Measurements from ENCODE around the gene CDH13. TPM values are rescaled to one million over a fixed set of nuclear protein-coding genes. Genes with fewer than 3 reads are reported as not detected.

The CDH13 gene
- total and polyA plus RNA-seq, 2 experiments from 2014 or later = 2.9 to 4.8 TPM

DNA sequence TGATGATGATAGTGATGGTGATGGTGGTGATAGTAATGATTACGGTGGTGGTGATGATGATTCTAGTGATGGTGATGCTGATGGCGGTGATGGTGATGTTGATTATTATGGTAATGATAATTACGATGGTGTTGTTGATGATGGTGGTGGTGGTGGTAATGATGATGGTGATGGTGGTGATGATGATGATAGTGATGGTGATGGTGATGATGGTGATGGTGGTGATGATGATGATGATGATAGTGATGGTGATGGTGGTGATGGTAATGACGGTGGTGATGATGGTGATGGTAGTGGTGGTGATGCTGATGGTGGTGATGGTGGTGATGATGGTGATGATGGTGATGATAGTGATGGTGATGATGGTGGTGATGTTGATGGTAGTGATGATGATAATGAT lies 370.0 kb downstream of the CDH13 start:
- Histone ChIP-seq H3K9me3 (ENCODE audit: low read depth) (no peaks in the 10 kb centered on the region), H3K36me3 (no peaks in the 10 kb centered on the region), H3K27ac (no peak overlapping the region), H3K4me3 (no peak overlapping the region), H3K27me3 (no peaks in the 10 kb centered on the region), H3K4me1 (ENCODE audit: low read depth) (no peaks in the 10 kb centered on the region)
- TF ChIP-seq, protein P1, sequence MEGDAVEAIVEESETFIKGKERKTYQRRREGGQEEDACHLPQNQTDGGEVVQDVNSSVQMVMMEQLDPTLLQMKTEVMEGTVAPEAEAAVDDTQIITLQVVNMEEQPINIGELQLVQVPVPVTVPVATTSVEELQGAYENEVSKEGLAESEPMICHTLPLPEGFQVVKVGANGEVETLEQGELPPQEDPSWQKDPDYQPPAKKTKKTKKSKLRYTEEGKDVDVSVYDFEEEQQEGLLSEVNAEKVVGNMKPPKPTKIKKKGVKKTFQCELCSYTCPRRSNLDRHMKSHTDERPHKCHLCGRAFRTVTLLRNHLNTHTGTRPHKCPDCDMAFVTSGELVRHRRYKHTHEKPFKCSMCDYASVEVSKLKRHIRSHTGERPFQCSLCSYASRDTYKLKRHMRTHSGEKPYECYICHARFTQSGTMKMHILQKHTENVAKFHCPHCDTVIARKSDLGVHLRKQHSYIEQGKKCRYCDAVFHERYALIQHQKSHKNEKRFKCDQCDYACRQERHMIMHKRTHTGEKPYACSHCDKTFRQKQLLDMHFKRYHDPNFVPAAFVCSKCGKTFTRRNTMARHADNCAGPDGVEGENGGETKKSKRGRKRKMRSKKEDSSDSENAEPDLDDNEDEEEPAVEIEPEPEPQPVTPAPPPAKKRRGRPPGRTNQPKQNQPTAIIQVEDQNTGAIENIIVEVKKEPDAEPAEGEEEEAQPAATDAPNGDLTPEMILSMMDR (IDR thresholded peaks at IDR 0.05; ENCODE audit: low read depth, low read length) = no peak
- DNase-seq (ENCODE audit: low read depth in 1 of 2, low spot score in 1 of 2) = no peak

DNA sequence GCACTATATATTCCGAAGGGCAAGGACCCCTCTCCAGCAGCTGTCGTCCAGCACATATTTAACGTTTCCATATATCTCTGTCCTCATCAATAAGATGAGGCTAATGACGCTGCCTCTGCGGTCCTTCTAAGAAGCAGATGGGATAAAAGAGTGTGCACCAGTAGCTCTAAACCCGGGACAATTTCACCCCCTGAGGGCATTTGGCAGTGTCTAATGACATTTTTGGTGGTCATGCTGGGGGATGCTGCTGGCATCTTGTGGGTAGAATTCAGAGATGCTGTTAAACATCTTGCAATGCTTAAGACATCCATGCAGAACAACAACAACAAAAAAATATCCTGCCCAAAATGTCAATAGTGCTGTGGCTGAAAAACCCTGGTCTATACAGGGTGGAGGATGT lies 372.9 kb downstream of the CDH13 start:
- Histone ChIP-seq H3K4me1 (ENCODE audit: low read depth) (no peaks in the 10 kb centered on the region), H3K4me3 (no peak overlapping the region), H3K27ac (no peak overlapping the region), H3K9me3 (ENCODE audit: low read depth) (no peaks in the 10 kb centered on the region), H3K27me3 (no peaks in the 10 kb centered on the region), H3K36me3 (no peaks in the 10 kb centered on the region)
- TF ChIP-seq, protein P1 (IDR thresholded peaks at IDR 0.05; ENCODE audit: low read depth, low read length) = no peak
- DNase-seq (ENCODE audit: low read depth in 1 of 2, low spot score in 1 of 2) = no peak

DNA sequence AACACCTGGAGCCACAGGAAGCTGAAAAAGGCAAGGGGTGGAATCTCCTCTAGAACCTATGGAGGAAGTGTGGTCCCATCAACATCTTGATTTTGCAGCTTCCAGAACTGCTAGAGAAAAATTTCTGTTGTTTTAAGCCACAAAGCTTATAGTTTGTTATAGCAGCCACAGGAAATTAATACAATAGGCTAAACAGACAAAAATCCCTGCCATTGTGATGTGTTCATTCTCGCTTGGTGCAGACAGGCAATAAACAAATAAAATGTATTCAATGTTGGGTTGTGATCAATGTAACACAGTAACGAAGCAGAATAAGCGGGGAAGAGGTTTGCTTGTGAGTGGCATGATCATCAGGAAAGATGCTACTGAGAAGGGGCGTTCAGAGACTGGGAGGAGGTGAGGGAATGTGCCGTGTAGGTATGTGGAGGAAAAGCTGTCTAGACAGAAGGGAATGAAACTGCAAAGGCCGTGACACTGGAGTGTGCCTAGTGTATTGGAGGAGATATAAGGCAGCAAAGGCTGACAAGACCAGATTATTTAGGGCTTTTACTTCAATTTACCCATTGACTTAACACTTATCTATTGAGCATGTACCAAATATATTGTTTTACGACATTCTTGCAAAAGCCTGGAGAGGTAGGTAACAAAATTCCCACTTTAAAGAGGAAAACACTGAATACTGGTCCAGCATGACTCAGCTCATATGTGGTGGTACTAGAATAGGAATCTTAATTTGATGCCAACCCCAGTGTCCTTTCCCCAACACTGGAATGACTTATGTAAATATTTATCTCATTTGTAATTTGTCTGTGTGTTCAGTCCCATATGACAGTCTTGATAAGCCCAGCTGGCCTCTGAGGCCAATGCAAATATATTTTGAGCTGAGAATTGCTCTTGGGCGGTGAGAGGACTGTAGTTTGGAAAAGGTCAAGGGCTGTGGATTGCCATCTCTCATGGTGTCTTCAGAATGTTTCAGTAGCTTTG lies 375.9 kb downstream of the CDH13 start:
- Histone ChIP-seq H3K4me1 (ENCODE audit: low read depth) (no peaks in the 10 kb centered on the region), H3K27ac (no peak overlapping the region), H3K4me3 (no peak overlapping the region), H3K9me3 (ENCODE audit: low read depth) (no peaks in the 10 kb centered on the region), H3K36me3 (no peaks in the 10 kb centered on the region), H3K27me3 (no peaks in the 10 kb centered on the region)
- TF ChIP-seq, protein P1 (IDR thresholded peaks at IDR 0.05; ENCODE audit: low read depth, low read length) = no peak
- peak in 1 of 2 donors; percentile 32 for DNase-seq (ENCODE audit: low read depth in 1 of 2, low spot score in 1 of 2)

DNA sequence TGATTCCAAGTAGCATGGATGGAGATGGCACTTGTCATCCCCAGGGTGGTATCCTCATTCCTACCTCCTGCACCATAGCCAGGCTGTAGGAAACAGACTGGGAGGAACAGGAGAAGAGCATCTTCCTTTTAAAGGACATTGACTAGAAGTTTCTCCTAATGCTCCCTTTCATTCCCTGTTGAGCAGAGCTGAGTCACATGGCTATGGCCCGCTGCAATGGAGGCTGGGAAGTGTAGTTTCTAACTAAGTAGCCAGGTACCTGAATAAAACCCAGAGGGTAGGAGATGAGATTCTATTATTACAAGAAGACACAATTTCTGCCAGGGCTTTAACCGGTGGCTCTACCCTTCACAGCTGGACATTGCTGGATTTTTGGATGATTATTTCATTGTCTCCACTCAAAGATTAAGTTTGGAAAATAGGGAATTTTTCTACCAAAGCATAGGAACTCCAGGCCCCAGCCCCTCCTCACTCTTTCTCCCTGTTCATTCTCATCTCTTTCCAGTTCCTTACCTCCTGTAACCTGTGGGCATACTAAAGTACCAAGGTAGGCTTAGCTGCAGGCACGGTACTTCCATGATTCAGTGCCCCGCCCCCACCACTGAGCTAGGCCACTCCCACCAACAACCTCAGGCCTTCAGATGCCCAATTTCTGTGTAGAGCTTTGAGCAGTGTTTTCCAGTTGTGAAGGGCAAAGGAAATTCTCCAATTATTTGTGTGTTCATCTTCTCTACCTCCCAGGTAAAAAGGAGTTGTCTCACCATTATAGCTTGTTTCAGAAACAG lies 378.3 kb downstream of the CDH13 start:
- H3K9me3 ChIP-seq (ENCODE audit: low read depth) = no peaks in the 10 kb centered on the region
- no peaks in the 10 kb centered on the region for H3K36me3 ChIP-seq
- no peaks in the 10 kb centered on the region for H3K27me3 ChIP-seq
- H3K4me3 ChIP-seq = no peak overlapping the region
- H3K27ac ChIP-seq = no peak overlapping the region
- DNase-seq (ENCODE audit: low read depth in 1 of 2, low spot score in 1 of 2) = no peak
- TF ChIP-seq, protein P1 (IDR thresholded peaks at IDR 0.05; ENCODE audit: low read depth, low read length) = no peak
- H3K4me1 ChIP-seq (ENCODE audit: low read depth) = no peaks in the 10 kb centered on the region

DNA sequence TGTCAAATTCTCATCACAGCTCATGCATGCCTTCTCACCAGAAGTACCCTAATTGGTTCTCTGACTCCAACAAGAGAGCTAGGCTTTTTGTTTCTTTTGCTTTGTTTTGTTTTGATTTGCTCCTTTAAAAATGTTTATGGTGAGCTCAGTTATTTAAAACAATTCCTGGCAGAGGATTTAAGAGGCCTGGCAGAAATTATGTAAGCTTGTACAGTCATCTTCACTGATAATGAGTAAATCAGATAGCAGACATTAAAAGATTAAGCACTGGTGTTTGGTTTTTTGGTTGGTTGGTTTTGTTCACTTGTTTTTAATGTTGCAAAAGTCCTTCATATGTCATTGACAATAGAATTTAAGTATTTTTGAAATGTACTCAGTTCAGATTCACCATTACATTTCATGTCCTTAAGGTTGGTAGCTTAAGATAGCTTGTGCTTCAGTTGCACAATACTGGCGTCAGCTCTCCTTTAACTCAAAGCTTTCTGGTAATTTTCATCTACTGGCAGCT lies 378.9 kb downstream of the CDH13 start:
- no peak overlapping the region for H3K4me3 ChIP-seq
- no peak overlapping the region for H3K27ac ChIP-seq
- no peaks in the 10 kb centered on the region for H3K36me3 ChIP-seq
- no peaks in the 10 kb centered on the region for H3K4me1 ChIP-seq (ENCODE audit: low read depth)
- H3K9me3 ChIP-seq (ENCODE audit: low read depth) = no peaks in the 10 kb centered on the region
- TF ChIP-seq, protein P1 (IDR thresholded peaks at IDR 0.05; ENCODE audit: low read depth, low read length) = no peak
- no peaks in the 10 kb centered on the region for H3K27me3 ChIP-seq
- peak in 1 of 2 donors; percentile 44 for DNase-seq (ENCODE audit: low read depth in 1 of 2, low spot score in 1 of 2)

Data from cardiac muscle cell (in vitro differentiated cells and primary cell).